ENCODE results near the gene MYL7.
A peak's percentile ranks its signal among the peaks of the same experiment; 100 is the strongest.

The MYL7 gene

DNA sequence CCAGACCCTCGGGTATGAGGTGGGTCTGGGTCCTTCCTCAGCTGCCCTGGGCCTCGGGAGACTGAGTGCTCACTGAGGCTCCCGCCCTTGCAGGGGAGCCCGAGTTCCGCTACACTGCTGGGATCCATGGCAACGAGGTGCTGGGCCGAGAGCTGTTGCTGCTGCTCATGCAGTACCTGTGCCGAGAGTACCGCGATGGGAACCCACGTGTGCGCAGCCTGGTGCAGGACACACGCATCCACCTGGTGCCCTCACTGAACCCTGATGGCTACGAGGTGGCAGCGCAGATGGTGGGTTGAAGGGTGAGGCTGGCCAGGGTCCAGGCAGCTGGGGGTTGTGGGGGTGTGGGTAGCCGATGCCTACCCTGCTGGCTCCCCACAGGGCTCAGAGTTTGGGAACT lies 29.4 kb downstream of the MYL7 start:
- DNase-seq (ENCODE audit: low read depth) = no peak

DNA sequence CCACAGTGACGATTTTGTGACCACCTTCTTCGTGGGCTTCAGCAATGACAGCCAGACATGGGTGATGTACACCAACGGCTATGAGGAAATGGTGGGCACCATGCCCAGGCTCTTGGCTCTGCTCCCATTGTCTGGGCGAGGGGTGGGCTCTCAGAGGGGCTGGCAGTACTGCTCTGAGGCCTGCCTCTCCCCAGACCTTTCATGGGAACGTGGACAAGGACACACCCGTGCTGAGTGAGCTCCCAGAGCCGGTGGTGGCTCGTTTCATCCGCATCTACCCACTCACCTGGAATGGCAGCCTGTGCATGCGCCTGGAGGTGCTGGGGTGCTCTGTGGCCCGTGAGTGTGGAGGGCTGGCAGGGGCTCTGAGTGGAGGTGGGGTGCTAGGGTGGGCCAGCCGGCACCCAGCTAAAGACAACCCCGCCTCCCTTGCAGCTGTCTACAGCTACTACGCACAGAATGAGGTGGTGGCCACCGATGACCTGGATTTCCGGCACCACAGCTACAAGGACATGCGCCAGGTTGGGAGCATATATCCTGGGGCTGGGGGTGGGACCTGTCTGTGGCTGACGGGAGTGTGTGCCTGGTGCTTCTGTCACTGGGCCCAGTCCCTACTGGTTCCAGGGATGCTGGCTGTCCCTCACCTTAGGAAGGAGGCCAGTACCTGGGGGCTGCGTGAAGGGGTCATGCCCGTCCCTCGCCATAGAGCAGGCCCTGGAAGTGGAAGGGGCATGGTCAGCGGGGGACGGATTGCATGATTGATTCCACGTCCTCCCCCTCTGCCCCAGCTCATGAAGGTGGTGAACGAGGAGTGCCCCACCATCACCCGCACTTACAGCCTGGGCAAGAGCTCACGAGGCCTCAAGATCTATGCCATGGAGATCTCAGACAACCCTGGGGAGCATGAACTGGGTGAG lies 30.2 kb downstream of the MYL7 start:
- DNase-seq (ENCODE audit: low read depth) = no peak

DNA sequence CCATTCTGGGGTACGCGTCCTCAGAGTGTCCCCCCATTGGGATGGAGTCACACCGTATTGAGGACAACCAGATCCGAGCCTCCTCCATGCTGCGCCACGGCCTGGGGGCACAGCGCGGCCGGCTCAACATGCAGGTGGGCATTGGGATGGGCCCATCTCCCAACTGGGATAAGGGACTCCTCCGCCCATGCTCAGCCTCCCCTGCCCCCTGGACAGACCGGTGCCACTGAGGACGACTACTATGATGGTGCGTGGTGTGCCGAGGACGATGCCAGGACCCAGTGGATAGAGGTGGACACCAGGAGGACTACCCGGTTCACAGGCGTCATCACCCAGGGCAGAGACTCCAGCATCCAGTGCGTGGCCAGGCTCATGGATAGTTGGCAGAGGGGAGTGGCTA lies 31.1 kb downstream of the MYL7 start:
- no peak for DNase-seq (ENCODE audit: low read depth)

DNA sequence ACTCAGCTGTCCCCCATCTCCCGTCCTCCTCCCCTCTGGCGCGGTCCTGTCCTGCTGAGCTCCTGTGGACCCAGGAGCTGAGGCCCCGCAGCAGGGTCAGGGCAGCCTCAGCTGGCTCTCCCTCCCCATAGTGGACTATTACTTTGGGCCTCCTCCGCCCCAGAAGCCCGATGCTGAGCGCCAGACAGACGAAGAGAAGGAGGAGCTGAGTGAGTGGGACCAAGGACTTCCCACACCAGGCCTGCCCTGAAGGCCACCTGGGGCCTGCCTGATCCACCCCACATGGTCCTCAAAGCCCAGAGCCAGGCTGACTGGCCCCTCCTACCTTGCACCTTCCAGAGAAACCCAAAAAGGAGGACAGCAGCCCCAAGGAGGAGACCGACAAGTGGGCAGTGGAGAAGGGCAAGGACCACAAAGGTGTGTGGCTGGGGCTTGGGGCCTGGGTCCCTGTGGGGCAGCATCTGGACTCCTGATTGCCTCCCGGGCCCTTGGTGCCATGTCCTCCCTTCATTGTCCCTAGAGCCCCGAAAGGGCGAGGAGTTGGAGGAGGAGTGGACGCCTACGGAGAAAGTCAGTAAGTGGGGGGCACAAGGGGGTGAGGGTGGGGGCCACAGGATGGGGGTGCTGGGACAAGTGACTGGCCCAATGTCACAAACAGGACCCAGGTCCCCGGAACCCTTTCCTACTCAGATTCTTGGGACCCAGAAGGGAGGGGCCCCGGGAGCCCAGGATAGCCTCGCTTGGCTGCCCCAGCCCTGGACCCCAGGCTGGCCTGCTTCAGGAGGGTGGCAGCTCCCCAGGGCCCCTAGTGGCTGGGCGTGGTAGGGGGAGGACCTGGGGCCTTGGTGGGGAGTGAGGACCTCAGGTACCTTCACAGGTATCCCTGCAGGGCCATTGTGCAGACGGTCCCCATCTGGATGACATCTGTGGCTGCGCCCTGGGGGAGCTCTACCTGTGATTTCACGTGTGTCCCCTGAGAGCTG lies 32.1 kb downstream of the MYL7 start:
- DNase-seq (ENCODE audit: low read depth) = no peak

- DNase-seq (ENCODE audit: low read depth) = no peak
Observed at GRCh38 chr7:44107961-44108767, 33.0 kb downstream of the MYL7 start.

- no peak for DNase-seq (ENCODE audit: low read depth)
Observed at GRCh38 chr7:44107116-44107960, 33.8 kb downstream of the MYL7 start.

DNA sequence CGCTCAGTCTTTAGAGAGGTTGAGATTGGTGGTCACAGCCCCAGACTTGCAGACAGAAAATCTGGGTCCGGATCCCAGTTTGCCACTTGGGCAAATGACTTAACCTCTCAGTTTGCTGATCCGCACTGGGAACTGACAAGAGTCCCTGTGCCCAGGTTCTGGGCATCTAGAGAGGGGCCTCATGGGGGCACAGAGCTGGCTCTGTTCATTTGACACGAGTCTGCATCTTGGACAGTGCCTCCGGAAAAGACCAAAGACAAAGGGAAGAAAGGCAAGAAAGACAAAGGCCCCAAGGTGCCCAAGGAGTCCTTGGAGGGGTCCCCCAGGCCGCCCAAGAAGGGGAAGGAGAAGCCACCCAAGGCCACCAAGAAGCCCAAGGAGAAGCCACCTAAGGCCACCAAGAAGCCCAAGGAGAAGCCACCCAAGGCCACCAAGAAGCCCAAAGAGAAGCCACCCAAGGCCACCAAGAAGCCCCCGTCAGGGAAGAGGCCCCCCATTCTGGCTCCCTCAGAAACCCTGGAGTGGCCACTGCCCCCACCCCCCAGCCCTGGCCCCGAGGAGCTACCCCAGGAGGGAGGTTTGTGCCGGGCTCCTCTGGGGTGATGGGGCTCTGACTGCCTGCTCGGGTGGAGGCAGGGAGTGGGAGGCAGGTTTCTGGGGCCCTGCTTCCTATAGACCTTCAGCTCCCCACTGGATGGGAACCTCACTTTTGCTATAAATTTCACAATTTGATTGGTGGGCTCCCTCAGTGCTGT lies 34.6 kb downstream of the MYL7 start:
- no peak for DNase-seq (ENCODE audit: low read depth)

GRCh38 chr7:44105832-44106231 lies 35.3 kb downstream of the MYL7 start:
- no peak for DNase-seq (ENCODE audit: low read depth)

- DNase-seq (ENCODE audit: low read depth) = peak; percentile 87
Observed at GRCh38 chr7:44104860-44105771, 36.0 kb downstream of the MYL7 start.

DNA sequence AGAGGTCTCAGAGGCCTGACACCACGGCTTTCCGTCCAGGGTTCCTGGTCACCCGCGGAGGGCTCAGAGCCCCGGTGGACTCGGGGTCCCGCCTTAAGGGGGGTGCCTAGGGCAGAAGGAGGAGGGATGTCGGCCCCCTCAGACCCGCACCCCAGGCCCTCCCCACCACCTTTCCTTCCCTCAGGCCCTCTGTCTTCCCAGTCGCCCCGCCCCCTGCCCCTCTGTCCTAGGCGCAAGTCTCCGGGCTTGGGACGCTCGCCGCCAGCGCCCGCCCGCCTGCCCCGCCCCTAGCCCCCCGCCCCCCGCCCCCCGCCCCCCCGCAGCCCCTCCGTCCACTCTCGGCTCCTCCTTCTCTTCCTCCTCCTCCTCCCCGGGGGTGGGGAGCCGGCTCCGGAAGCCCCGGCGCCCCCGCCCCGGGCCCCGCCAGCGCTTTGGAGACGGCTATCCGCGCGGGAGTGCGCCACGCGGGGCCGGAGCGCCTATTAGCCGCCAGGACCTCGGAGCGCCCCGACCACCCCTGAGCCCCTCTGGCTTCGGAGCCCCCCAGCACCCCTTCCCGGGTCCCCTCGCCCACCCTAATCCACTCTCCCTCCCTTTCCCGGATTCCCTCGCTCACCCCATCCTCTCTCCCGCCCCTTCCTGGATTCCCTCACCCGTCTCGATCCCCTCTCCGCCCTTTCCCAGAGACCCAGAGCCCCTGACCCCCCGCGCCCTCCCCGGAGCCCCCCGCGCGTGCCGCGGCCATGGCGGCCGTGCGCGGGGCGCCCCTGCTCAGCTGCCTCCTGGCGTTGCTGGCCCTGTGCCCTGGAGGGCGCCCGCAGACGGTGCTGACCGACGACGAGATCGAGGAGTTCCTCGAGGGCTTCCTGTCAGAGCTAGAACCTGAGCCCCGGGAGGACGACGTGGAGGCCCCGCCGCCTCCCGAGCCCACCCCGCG lies 36.9 kb downstream of the MYL7 start, which contains the start of gene AEBP1:
Gene AEBP1 (plus strand): TSS at position 423 of the 937 bp plus-strand sequence. CDS start 321 bp downstream, at position 744.
- DNase-seq (ENCODE audit: low read depth) = peak; percentile 23

DNA sequence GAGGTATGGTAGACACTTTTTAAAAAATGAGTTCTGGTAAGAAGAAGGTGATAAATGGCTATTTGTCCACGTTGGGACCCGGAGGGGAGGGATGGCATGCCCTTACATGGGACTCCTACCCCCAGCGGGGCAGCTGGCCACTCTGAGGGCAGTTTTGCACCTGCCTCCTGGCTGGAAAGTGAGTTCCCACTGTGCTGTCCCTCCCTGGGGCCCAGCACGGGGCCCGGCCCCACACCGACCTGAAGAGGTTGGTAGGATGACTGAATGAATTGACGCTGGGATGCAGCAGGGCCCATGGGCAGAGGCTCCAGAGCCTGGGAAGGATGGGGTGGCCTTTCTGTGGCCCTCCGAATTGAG lies 37.6 kb downstream of the MYL7 start:
- DNase-seq (ENCODE audit: low read depth) = no peak

DNA sequence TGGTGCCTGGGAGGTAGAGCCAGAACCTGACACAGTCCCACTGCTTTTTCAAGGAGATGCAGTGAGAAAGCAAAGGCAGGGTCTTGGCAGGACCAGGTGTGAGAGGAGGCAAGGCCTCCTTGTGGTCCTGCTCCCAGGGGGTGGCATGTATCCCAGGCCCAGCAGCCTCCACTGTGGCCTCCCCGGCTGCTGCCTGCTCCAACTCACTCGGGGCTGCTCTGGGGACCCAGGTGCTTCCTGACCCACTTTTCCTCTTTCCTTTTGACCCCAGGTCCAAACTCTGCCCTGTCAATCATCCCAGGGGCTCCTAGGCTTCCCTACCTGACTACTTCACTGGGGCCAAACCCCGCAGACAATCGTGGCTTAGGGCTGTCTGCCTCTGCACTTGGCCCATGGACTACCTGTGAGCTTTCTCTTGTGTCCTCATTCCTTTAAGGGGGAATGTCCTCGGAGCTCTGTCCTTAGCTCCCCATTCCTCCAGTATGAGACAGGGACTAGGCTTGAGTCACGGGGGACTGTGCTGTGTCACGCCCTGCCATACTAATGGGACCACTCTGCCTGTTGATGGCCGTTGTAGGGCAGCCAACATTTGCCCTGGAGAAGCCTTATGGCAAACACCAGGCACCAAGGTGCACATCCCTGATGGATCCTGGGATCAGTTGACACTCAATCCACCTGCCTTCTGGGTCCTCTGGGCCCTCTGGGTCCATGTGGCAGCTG lies 38.1 kb downstream of the MYL7 start:
- no peak for DNase-seq (ENCODE audit: low read depth)

GRCh38 chr7:44101966-44102845 lies 38.9 kb downstream of the MYL7 start:
- peak; percentile 37 for DNase-seq (ENCODE audit: low read depth)

GRCh38 chr7:44101303-44101965 lies 39.7 kb downstream of the MYL7 start:
- DNase-seq (ENCODE audit: low read depth) = no peak

DNA sequence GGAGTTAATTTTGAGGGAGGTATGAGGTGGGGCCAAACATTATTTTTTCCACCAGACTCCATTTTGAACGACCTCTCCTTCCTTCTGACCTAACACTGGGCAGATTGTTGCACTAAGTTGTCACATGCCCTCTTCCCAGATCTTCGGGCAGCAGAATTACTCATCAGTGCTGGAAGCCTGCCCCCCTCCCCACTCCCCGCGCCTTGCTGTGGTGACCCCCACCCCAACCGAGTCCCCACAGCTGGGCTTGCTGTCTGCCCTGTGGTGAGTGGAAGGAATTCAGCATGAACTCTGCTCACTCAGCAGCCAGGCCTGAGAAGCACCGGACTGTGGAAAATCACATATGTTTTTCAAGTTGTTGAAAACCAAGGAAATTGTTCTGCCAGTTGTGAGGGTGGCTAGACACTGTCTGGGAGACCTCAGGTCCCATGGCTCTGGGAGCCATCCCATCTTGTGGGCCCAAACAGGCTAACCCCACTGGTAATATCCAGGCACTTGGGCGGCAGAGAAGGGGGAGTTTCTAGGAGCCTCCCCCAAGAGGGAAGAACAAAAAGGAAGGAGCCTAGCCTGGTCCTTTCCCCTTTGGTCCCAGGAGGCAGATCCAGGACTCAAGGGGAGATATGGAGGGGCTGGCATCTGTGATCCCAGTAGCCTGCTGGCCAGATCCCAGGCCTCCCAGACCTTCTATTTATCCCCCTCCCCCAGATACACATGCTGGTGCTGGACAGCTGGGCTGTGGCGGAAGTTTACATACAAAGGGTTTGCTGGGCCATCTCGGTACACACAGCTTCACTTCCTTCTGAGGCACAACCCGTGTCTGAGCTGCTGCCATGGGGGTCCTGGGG lies 40.5 kb downstream of the MYL7 start:
- peak; percentile 77 for DNase-seq (ENCODE audit: low read depth)
